Parathyroid adenoma (tissue), 2 donors: ENCODE measurements around the gene MCM10.

Experiments used
- H2AFZ ChIP-seq: fragments of 300-600 bp; sonication (generic); one replicate; pipeline ENCODE4 v1.7.0; 2017; ENCODE audit warnings: antibody characterized with exemption, mild to moderate bottlenecking
- H3K27ac ChIP-seq: fragments of 300-600 bp; sonication (generic); one replicate; pipeline ENCODE4 v1.7.0; 2017
- H3K27me3 ChIP-seq: fragments of 300-600 bp; sonication (generic); one replicate; pipeline ENCODE4 v1.7.0; 2017; ENCODE audit warnings: low read length; ENCODE audit not compliant: control insufficient read depth, insufficient read depth
- H3K36me3 ChIP-seq: fragments of 300-600 bp; sonication (generic); one replicate; pipeline ENCODE4 v1.7.0; 2017; ENCODE audit warnings: low read length; ENCODE audit not compliant: control insufficient read depth, insufficient read depth
- H3K4me1 ChIP-seq: fragments of 300-600 bp; sonication (generic); one replicate; pipeline ENCODE4 v1.7.0; 2017; ENCODE audit warnings: control low read depth
- H3K4me2 ChIP-seq: fragments of 300-600 bp; sonication (generic); one replicate; pipeline ENCODE4 v1.7.0; 2017; ENCODE audit warnings: low read length
- H3K4me3 ChIP-seq: fragments of 300-600 bp; sonication (generic); one replicate; pipeline ENCODE4 v1.7.0; 2017; ENCODE audit warnings: low read depth, low read length
- H3K79me2 ChIP-seq: fragments of 300-600 bp; sonication (generic); one replicate; pipeline ENCODE4 v1.7.0; 2017; ENCODE audit warnings: control low read depth
- H3K9ac ChIP-seq: fragments of 300-600 bp; sonication (generic); one replicate; pipeline ENCODE4 v1.7.0; 2017; ENCODE audit warnings: mild to moderate bottlenecking
- H3K9me3 ChIP-seq: fragments of 300-600 bp; sonication (generic); one replicate; pipeline ENCODE4 v1.7.0; 2017; ENCODE audit warnings: low read length; ENCODE audit not compliant: control insufficient read depth
- TF ChIP-seq, protein P1 (sequence below): fragments of 300-600 bp; sonication (generic); IDR thresholded peaks from one replicate; pipeline ENCODE4 v1.7.0; 2017; ENCODE audit warnings: antibody characterized with exemption, mild to moderate bottlenecking
- donor health status: primary hyperparathyroidism.

The MCM10 gene

DNA sequence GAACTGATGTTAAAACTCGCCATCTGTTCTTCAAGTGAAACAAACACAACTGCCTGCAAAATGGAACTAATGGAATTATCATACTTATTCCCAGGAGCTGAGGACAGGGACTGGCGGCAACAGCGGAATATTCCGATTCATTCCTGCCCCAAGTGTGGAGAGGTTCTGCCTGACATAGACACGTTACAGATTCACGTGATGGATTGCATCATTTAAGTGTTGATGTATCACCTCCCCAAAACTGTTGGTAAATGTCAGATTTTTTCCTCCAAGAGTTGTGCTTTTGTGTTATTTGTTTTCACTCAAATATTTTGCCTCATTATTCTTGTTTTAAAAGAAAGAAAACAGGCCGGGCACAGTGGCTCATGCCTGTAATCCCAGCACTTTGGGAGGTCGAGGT is 24.7 kb upstream of the MCM10 start:
- H3K36me3 ChIP-seq, result no peaks in the 10 kb centered on the region

DNA sequence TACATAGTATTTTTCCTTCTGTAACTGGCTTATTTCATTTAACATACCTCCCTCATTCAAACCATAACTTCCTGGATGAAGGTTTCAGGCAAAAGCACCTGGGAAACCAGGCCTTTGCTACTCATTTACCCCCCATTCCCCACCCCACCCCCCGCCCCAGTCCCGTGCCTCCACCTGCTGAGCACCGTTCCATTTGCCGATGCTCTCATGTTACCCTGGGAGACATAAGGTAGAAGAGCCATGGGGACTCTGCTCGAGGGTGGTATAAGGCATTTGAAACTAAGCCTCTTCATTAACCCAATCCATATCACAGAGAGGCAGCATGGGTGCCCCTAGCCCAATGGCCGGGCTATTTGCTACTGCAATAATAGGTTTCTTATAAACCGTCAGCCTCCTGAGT is 22.2 kb upstream of the MCM10 start:
- TF ChIP-seq, protein P1, sequence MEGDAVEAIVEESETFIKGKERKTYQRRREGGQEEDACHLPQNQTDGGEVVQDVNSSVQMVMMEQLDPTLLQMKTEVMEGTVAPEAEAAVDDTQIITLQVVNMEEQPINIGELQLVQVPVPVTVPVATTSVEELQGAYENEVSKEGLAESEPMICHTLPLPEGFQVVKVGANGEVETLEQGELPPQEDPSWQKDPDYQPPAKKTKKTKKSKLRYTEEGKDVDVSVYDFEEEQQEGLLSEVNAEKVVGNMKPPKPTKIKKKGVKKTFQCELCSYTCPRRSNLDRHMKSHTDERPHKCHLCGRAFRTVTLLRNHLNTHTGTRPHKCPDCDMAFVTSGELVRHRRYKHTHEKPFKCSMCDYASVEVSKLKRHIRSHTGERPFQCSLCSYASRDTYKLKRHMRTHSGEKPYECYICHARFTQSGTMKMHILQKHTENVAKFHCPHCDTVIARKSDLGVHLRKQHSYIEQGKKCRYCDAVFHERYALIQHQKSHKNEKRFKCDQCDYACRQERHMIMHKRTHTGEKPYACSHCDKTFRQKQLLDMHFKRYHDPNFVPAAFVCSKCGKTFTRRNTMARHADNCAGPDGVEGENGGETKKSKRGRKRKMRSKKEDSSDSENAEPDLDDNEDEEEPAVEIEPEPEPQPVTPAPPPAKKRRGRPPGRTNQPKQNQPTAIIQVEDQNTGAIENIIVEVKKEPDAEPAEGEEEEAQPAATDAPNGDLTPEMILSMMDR, result no peak

More for the DNA sequence above, 24.7 kb upstream of the MCM10 start:
- Histone ChIP-seq H3K27me3 (no peaks in the 10 kb centered on the region), H3K27ac (no peak overlapping the region), H3K9ac (no peak overlapping the region), H3K9me3 (no peaks in the 10 kb centered on the region), H3K4me1 (no peaks in the 10 kb centered on the region), H3K4me3 (no peak overlapping the region), H3K4me2 (no peak overlapping the region), H3K79me2 (no peaks in the 10 kb centered on the region), H2AFZ (no peak overlapping the region)
- TF ChIP-seq, protein P1, result no peak

DNA sequence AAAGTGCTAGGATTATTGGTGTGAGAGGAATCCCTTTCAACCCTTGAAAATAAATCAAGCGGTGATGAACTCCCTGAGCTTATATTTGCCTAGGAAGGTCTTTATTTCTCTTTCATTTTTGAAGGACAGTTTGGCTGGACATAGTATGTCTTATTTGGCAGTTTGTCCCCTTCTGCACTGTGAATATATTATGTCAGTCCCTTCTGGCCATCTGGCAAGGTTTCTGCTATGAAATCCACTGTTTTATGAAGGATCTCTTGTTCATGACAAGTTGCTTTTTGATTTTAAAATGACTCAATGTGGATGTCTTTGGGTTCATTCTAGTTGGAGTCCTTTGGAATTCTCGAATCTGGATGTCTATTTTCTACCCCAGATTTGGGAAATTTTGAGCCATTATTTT is 21.7 kb upstream of the MCM10 start:
- no peaks in the 10 kb centered on the region for H3K4me1 ChIP-seq
- no peaks in the 10 kb centered on the region for H3K27me3 ChIP-seq

More for the DNA sequence above, 22.2 kb upstream of the MCM10 start:
- Histone ChIP-seq H3K27me3 (no peaks in the 10 kb centered on the region), H3K36me3 (no peaks in the 10 kb centered on the region), H2AFZ (no peak overlapping the region), H3K27ac (no peak overlapping the region), H3K4me2 (no peak overlapping the region), H3K79me2 (no peaks in the 10 kb centered on the region), H3K4me3 (no peak overlapping the region), H3K4me1 (no peaks in the 10 kb centered on the region), H3K9me3 (no peaks in the 10 kb centered on the region), H3K9ac (no peak overlapping the region)

DNA sequence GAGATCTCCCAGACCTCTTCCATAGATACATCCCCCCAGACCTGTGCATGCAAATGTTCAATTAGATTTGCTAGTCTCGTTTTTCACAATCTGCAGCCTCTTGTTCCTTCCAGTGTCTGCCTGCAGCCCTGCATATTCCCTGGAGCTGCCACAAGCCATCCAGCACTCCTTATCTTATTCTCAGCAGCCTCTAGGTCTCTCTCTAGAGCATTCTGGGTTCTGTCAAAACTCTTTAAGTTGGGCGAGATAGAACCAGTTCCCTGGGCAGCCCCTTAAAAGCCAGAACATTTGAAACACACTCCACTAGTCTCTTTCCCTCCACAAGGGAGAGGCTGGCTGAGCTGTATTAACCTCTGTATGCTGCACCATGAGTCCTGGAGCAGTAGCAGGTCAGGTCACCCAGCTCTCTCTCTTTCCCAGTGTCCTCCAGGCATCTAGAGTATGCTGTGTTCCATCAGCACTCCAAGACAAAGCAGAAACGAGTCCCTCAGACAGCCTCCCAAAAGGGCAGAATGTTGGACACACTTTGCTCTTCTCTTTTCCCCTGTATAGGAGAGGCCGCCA is 20.6 kb upstream of the MCM10 start:
- Histone ChIP-seq H2AFZ (no peak overlapping the region), H3K9me3 (no peaks in the 10 kb centered on the region), H3K4me2 (no peak overlapping the region), H3K4me3 (no peak overlapping the region), H3K79me2 (no peaks in the 10 kb centered on the region), H3K27me3 (no peaks in the 10 kb centered on the region), H3K4me1 (no peaks in the 10 kb centered on the region), H3K9ac (no peak overlapping the region), H3K27ac (no peak overlapping the region), H3K36me3 (no peaks in the 10 kb centered on the region)
- TF ChIP-seq, protein P1, result no peak

More for the DNA sequence above, 21.7 kb upstream of the MCM10 start:
- no peaks in the 10 kb centered on the region for H3K79me2 ChIP-seq
- no peak overlapping the region for H3K4me2 ChIP-seq
- no peak overlapping the region for H3K9ac ChIP-seq
- H3K4me3 ChIP-seq, result no peak overlapping the region
- H3K27ac ChIP-seq, result no peak overlapping the region
- TF ChIP-seq, protein P1, result no peak
- H3K36me3 ChIP-seq, result no peaks in the 10 kb centered on the region
- H2AFZ ChIP-seq, result no peak overlapping the region
- H3K9me3 ChIP-seq, result no peaks in the 10 kb centered on the region

DNA sequence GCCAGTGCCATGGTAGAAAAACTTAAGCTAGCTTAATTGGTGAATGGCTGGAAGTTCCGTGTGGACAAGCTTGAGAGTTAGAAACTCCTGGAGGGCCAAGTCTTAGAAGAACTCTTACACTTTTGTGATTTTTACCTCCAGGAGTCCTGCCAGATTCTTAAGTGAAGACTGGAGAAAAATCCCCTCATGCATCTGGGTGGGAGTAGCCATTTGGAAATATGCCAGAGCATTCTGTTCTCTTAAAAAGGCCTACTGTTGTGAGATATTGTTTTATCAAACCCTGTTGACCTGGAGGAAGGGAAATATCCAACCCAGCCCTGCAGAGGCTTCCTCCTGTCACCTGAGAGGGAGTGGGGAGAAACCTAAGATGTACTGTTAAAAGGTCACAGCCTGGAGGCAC is 17.6 kb upstream of the MCM10 start:
- TF ChIP-seq, protein P1, result no peak
- H3K4me2 ChIP-seq, result no peak overlapping the region

More for the DNA sequence above, 17.6 kb upstream of the MCM10 start:
- Histone ChIP-seq H3K9ac (no peak overlapping the region), H3K79me2 (no peaks in the 10 kb centered on the region), H2AFZ (no peak overlapping the region), H3K9me3 (no peaks in the 10 kb centered on the region), H3K36me3 (no peaks in the 10 kb centered on the region), H3K27ac (no peak overlapping the region), H3K27me3 (no peaks in the 10 kb centered on the region), H3K4me1 (no peaks in the 10 kb centered on the region), H3K4me3 (no peak overlapping the region)
